Adrenal gland (tissue), 5 donors: ENCODE data around the gene ZFP62.

ENCODE experiments used
- CTCF ChIP-seq, 6 experiments: fragments of 450-650 bp in 4 of 6; fragments of 200-600 bp in 2 of 6; sonication (generic) in 1 of 6; IDR thresholded peaks; 1 replicate in 5 of 6; 2 replicates in 1 of 6; pipeline versions ENCODE4 v1.5.1 to v1.8.0; 2016 to 2021; ENCODE audit warnings: antibody characterized with exemption in 6 of 6, mild to moderate bottlenecking in 2 of 6, moderate library complexity in 1 of 6
- POLR2A ChIP-seq, 2 donors: fragments of 450-650 bp; IDR thresholded peaks; one replicate each; pipeline ENCODE4 v1.6.1; 2017; ENCODE audit warnings: antibody characterized with exemption in 2 of 2, mild to moderate bottlenecking in 2 of 2, moderate library complexity in 1 of 2
- donor health status: DM: no; HTN: no; CAD: no.

GRCh38 chr5:180909782-180910181 lies 48.7 kb upstream of the ZFP62 start:
- TF ChIP-seq CTCF (IDR thresholded peaks at IDR 0.05) (no peak), POLR2A (IDR thresholded peaks at IDR 0.05) (no peak)
